Osteocyte (in vitro differentiated cells): ENCODE data around the gene LYVE1. TPM values are rescaled to one million over a fixed set of nuclear protein-coding genes. Genes with fewer than 3 reads are reported as not detected.

ENCODE experiments used
- DNase-seq: peaks from one replicate; pipeline ENCODE4 v3.0.0; 2021; ENCODE audit warnings: mixed read lengths; ENCODE audit not compliant: unreplicated experiment; ENCODE audit errors: extremely low spot score
- H3K27ac Mint-ChIP-seq: one replicate; pipeline ENCODE4 v1.8.0; 2021; ENCODE audit warnings: mild to moderate bottlenecking, mixed read lengths; ENCODE audit not compliant: unreplicated experiment
- H3K27me3 Mint-ChIP-seq: one replicate; pipeline ENCODE4 v1.8.0; 2021; ENCODE audit warnings: mixed read lengths; ENCODE audit not compliant: unreplicated experiment
- H3K36me3 Mint-ChIP-seq: one replicate; pipeline ENCODE4 v1.8.0; 2021; ENCODE audit warnings: mixed read lengths; ENCODE audit not compliant: unreplicated experiment
- H3K4me1 Mint-ChIP-seq: one replicate; pipeline ENCODE4 v1.8.0; 2021; ENCODE audit warnings: mixed read lengths; ENCODE audit not compliant: unreplicated experiment
- H3K4me3 Mint-ChIP-seq: one replicate; pipeline ENCODE4 v1.8.0; 2021; ENCODE audit warnings: mild to moderate bottlenecking, moderate library complexity, mixed read lengths; ENCODE audit not compliant: unreplicated experiment
- H3K9me3 Mint-ChIP-seq: one replicate; pipeline ENCODE4 v1.8.0; 2021; ENCODE audit warnings: mixed read lengths; ENCODE audit not compliant: unreplicated experiment
- CTCF ChIP-seq: fragments of 200-600 bp; sonication (generic); IDR thresholded peaks from 2 replicates; pipeline ENCODE4 v1.5.0; 2021; ENCODE audit warnings: antibody characterized with exemption, mild to moderate bottlenecking, moderate library complexity
- total RNA-seq: library from RNA; stranded (reverse); gene quantifications from 2 replicates; pipeline ENCODE4 v1.2.1, GENCODE V29; 2021

Gene LYVE1
- total RNA-seq, 1 donor from 2014 or later: 1.5 TPM

- Mint-ChIP-seq H3K4me1 (peaks cover 34% of the 10 kb centered on the region), H3K27me3 (no peaks in the 10 kb centered on the region), H3K4me3 (no peak overlapping the region), H3K36me3 (peaks cover 27% of the 10 kb centered on the region), H3K9me3 (no peaks in the 10 kb centered on the region), H3K27ac (peak overlapping the region; percentile 39)
- no peak for TF ChIP-seq CTCF
- DNase-seq: no peak
Measured at GRCh38 chr11:10514709-10515108, 53.8 kb downstream of the LYVE1 start.

- TF ChIP-seq CTCF: peak; percentile 61
- Mint-ChIP-seq H3K4me1 (peaks cover 34% of the 10 kb centered on the region), H3K27me3 (no peaks in the 10 kb centered on the region), H3K4me3 (no peak overlapping the region), H3K9me3 (no peaks in the 10 kb centered on the region), H3K36me3 (peaks cover 27% of the 10 kb centered on the region), H3K27ac (peak overlapping the region; percentile 39)
- DNase-seq: no peak
Measured at GRCh38 chr11:10514202-10514601, 54.3 kb downstream of the LYVE1 start.

- Mint-ChIP-seq H3K9me3 (no peaks in the 10 kb centered on the region), H3K4me3 (no peak overlapping the region), H3K36me3 (peaks cover 8% of the 10 kb centered on the region), H3K27ac (no peak overlapping the region), H3K27me3 (no peaks in the 10 kb centered on the region), H3K4me1 (peaks cover 25% of the 10 kb centered on the region)
- no peak for TF ChIP-seq CTCF
- no peak for DNase-seq
Measured at GRCh38 chr11:10511181-10511621, 57.3 kb downstream of the LYVE1 start.

Other genes with a start within 250 kb of the LYVE1 start
- gene AMPD3, start 113.4 kb downstream of the LYVE1 start, total RNA-seq: 5.3 and 6.2 TPM in 2 replicates
- 28.7 and 30.0 TPM in 2 replicates for gene RNF141, start 27.5 kb downstream of the LYVE1 start, total RNA-seq
- 22.2 and 24.0 TPM in 2 replicates for gene IRAG1, start 125.1 kb upstream of the LYVE1 start, total RNA-seq
- 27.7 and 28.0 TPM in 2 replicates for gene CTR9, start 182.6 kb upstream of the LYVE1 start, total RNA-seq
- 966 and 977 TPM in 2 replicates for gene EIF4G2, start 240.3 kb upstream of the LYVE1 start, total RNA-seq